Astrocyte of the spinal cord (primary cell): Measurements from ENCODE around the gene RHOD.

Source experiments
- DNase-seq: peaks from one replicate; pipeline ENCODE4 v3.0.0; 2011; ENCODE audit warnings: low read depth, low spot score
- H3K4me3 ChIP-seq: 2 replicates; pipeline ENCODE4 v1.5.1; 2011; ENCODE audit warnings: low read depth, mild to moderate bottlenecking, low read length, moderate library complexity
- in situ Hi-C: cut with HindIII; loops from 2 replicates; pipeline ENCODE4 v1.10.0; 2017; ENCODE audit warnings: low sequenced_read_pairs
- TF ChIP-seq, protein P1 (sequence below): IDR thresholded peaks from 2 replicates; pipeline ENCODE4 v1.5.1; 2012; ENCODE audit warnings: low read depth, mild to moderate bottlenecking, low read length, inconsistent platforms

The RHOD gene

GRCh38 chr11:67116758-67117105, 60.1 kb downstream of the RHOD start:
- no peak overlapping the region for H3K4me3 ChIP-seq
- no peak for DNase-seq
- TF ChIP-seq, protein P1, sequence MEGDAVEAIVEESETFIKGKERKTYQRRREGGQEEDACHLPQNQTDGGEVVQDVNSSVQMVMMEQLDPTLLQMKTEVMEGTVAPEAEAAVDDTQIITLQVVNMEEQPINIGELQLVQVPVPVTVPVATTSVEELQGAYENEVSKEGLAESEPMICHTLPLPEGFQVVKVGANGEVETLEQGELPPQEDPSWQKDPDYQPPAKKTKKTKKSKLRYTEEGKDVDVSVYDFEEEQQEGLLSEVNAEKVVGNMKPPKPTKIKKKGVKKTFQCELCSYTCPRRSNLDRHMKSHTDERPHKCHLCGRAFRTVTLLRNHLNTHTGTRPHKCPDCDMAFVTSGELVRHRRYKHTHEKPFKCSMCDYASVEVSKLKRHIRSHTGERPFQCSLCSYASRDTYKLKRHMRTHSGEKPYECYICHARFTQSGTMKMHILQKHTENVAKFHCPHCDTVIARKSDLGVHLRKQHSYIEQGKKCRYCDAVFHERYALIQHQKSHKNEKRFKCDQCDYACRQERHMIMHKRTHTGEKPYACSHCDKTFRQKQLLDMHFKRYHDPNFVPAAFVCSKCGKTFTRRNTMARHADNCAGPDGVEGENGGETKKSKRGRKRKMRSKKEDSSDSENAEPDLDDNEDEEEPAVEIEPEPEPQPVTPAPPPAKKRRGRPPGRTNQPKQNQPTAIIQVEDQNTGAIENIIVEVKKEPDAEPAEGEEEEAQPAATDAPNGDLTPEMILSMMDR = no peak
- in situ Hi-C loops = no loop called here

DNA sequence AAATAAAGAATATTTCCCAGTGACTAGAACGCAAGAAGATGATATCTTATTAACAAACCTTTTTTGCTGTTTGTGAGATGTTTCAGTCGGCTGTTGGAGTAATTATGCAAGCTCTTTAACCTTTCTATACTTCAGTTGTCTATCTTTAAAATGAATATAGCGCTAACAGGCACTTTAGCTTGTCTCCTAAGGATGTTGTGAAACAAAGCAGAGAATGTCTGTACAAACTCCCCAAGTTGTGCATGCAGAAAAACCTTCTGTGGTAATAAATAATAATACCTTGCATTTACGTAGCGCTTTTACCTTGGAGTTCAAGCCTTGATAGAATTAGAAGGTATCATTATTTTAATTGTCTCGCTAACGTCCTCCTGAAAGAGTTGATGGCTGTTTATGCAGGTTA, 60.5 kb downstream of the RHOD start:
- no peak overlapping the region for H3K4me3 ChIP-seq
- TF ChIP-seq, protein P1 = no peak
- no peak for DNase-seq
- in situ Hi-C loops = no loop called here

GRCh38 chr11:67117672-67118180, 61.1 kb downstream of the RHOD start:
- no peak for DNase-seq
- in situ Hi-C loops = no loop called here
- TF ChIP-seq, protein P1 = no peak
- H3K4me3 ChIP-seq = no peak overlapping the region

- in situ Hi-C loops = no loop called here
Measured at GRCh38 chr11:67118181-67118766, 61.6 kb downstream of the RHOD start.

DNA sequence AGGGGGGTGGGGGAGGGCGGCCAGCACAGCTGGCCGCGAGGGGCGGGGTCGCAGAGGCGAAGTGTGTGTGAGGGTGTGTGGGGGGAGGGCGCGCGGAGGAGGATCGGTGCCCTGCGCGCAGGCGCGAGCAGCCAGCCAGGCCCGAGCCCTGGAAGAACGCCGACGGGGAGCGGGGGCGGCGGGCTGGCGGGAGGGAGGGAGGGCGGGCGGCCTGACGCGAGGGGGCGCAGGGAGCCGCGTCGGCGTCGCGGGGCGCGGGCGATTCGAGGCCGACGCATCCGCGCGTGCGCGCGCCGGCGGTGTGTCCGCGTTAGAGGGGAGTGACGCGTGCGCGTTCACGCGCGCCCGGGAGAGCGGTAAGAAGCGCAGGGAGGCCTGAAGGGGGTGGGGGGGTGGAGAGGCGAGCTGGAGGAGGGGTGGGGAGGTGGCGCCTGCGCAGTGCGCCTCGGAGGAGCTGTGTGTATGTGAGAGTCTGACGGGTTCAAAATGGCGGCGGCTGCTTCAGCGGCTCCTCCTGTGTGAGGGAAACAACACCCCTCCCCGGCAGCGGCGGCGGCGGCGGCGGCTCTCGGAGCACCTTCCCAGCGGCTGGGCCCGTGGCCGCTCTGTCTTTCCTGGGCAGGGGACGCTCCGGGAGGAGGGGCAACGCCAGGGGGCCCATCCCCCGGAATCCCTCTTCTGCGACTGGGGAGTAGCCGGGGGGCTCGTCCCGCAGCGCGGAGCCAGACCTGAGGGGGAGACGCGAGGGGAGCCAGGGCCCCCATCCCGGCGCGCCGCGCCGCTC, 62.3 kb downstream of the RHOD start, which contains the start of gene KDM2A:
TSS of gene KDM2A (plus strand) at position 463 of the 784 bp plus-strand sequence. CDS start 2,054 bp downstream, outside the sequence.
- DNase-seq = peak; percentile 99
- in situ Hi-C loops = no loop called here
- peak within 1 kb of the TSS; percentile 89 for H3K4me3 ChIP-seq
- TF ChIP-seq, protein P1 = no peak

More at GRCh38 chr11:67118181-67118766, 61.6 kb downstream of the RHOD start:
- TF ChIP-seq, protein P1 = no peak
- peak overlapping the region; percentile 18 for H3K4me3 ChIP-seq
- DNase-seq = no peak

- TF ChIP-seq, protein P1 = no peak
- in situ Hi-C loops = no loop called here
- DNase-seq = no peak
- H3K4me3 ChIP-seq = peak overlapping the region; percentile 89
Measured at GRCh38 chr11:67119585-67120391, 63.1 kb downstream of the RHOD start.
